SK-N-SH (cell line): ENCODE data around the gene DSCAML1.

Experiments used
- CHD2 ChIP-seq: fragments of 150-350 bp; IDR thresholded peaks from 2 replicates; pipeline ENCODE4 v1.6.1; 2018; ENCODE audit warnings: low read length; ENCODE audit not compliant: partially characterized antibody
- CTCF ChIP-seq: fragments of 200-600 bp; sonication (generic); IDR thresholded peaks from 2 replicates; pipeline ENCODE4 v1.6.1; 2017; ENCODE audit warnings: antibody characterized with exemption, mild to moderate bottlenecking, moderate library complexity
- EP300 ChIP-seq, 2 experiments: IDR thresholded peaks; 2 replicates each; pipeline versions ENCODE4 v1.4.0 to v1.6.1; 2012; ENCODE audit warnings: borderline replicate concordance in 1 of 2, low read depth in 1 of 2, low read length in 1 of 2
- EZH2phosphoT487 ChIP-seq: fragments of 200-600 bp; sonication (generic); IDR thresholded peaks from 2 replicates; pipeline ENCODE4 v1.6.1; 2017; ENCODE audit warnings: low read depth, mixed run types, mild to moderate bottlenecking, antibody characterized with exemption, moderate library complexity, borderline replicate concordance
- FOXJ3 ChIP-seq: sonication (generic); formaldehyde crosslinking; IDR thresholded peaks from 2 replicates; pipeline ENCODE4 v1.5.1; 2020; ENCODE audit warnings: mild to moderate bottlenecking, missing genetic modification reagents
- JUND ChIP-seq: IDR thresholded peaks from 2 replicates; pipeline ENCODE4 v1.4.0; 2012
- MAX ChIP-seq: IDR thresholded peaks from 2 replicates; pipeline ENCODE4 v1.4.0; 2012; ENCODE audit warnings: low read depth
- POLR2AphosphoS5 ChIP-seq: IDR thresholded peaks from 2 replicates; pipeline ENCODE4 v1.6.1; 2012; ENCODE audit warnings: low read depth, low read length
- RCOR1 ChIP-seq: fragments of 150-350 bp; IDR thresholded peaks from 2 replicates; pipeline ENCODE4 v1.6.1; 2017; ENCODE audit warnings: antibody characterized with exemption, low read length
- RFX5 ChIP-seq: IDR thresholded peaks from 2 replicates; pipeline ENCODE4 v1.6.1; 2012; ENCODE audit warnings: mild to moderate bottlenecking, improper control_type of control experiment, low read length
- TAF1 ChIP-seq: IDR thresholded peaks from 2 replicates; pipeline ENCODE4 v1.6.1; 2012; ENCODE audit warnings: low read depth, mild to moderate bottlenecking, low read length, moderate library complexity, borderline replicate concordance
- TEAD4 ChIP-seq: IDR thresholded peaks from 2 replicates; pipeline ENCODE4 v1.4.0; 2012; ENCODE audit warnings: mild to moderate bottlenecking, borderline replicate concordance; ENCODE audit not compliant: insufficient read depth
- USF1 ChIP-seq: IDR thresholded peaks from 2 replicates; pipeline ENCODE4 v1.4.0; 2012; ENCODE audit warnings: low read depth, borderline replicate concordance
- USF2 ChIP-seq: fragments of 150-350 bp; IDR thresholded peaks from 2 replicates; pipeline ENCODE4 v1.6.1; 2017; ENCODE audit warnings: antibody characterized with exemption, low read length, low read depth, borderline replicate concordance

- TF ChIP-seq RFX5 (no peak), EP300 (IDR thresholded peaks at IDR 0.05; ENCODE audit: borderline replicate concordance in 1 of 2, low read depth in 1 of 2, low read length in 1 of 2) (no peak), CTCF (no peak), FOXJ3 (no peak), USF2 (no peak), USF1 (no peak), TAF1 (no peak), POLR2AphosphoS5 (no peak), CHD2 (no peak), EZH2phosphoT487 (no peak), TEAD4 (no peak), RCOR1 (no peak), JUND (no peak), MAX (no peak)
These were observed 356.8 kb downstream of the DSCAML1 start for GRCh38 chr11:117440258-117440657.
